GM18505 (cell line): ENCODE measurements around the gene ZNF428.

Experiments used
- ATAC-seq: cut with Tn5 transposase; IDR thresholded peaks from one replicate; pipeline ENCODE4 v1.9.1; 2021; ENCODE audit not compliant: unreplicated experiment
- POLR2A ChIP-seq: IDR thresholded peaks from 4 replicates; pipeline ENCODE4 v1.6.1; 2011; ENCODE audit warnings: borderline replicate concordance; ENCODE audit not compliant: insufficient read depth, insufficient read length; ENCODE audit errors: extremely low read depth

Gene ZNF428

GRCh38 chr19:43582495-43582894 lies 36.9 kb downstream of the ZNF428 start:
- TF ChIP-seq POLR2A, result no peak
- ATAC-seq, result no peak

GRCh38 chr19:43581467-43581866 lies 38.0 kb downstream of the ZNF428 start:
- TF ChIP-seq POLR2A, result no peak
- ATAC-seq, result no peak

- ATAC-seq, result no peak
- TF ChIP-seq POLR2A, result no peak
Observed at GRCh38 chr19:43578787-43579186, 40.6 kb downstream of the ZNF428 start.

DNA sequence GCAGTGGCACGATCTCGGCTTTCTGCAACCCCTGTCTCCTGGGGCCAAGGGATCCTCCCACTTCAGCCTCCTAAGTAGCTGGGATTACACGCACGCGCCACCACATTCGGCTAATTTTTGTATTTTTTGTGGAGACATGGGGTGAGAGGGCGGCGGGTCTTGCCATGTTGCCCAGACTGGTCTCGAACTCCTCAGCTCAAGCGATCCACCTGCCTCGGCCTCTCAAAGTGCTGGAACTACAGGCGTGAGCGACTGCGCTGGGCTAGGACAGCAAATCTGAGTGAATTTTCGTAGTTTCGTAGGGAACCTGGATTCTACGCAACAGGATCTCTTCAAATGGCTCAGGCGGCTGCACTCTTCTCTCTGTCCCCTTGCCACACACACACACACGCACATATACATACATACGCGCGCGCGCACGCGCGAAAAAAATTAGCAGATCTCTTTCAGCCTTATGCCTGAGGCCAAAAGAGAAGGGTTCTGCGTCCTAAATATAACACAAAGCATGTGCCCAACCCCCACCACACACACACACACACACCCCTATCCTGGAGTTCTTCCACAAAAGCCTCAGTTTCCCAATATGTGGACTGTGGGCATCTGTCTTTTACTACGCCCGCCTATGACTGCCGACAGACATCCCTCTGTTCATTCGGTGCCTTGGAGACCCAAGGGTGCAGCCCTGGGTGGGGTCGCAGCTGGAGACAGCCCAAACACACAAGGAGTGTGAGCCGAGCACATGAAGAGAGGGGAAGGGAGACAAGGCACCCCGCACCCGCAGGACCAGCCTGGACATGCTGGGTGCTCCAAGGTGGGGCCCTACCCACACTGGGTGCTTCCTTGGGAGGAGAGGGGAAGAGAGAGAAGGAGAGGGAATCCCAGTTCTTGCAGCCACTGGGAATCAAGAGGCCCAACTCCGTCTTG lies 43.2 kb downstream of the ZNF428 start:
- ATAC-seq, result no peak
- no peak for TF ChIP-seq POLR2A

DNA sequence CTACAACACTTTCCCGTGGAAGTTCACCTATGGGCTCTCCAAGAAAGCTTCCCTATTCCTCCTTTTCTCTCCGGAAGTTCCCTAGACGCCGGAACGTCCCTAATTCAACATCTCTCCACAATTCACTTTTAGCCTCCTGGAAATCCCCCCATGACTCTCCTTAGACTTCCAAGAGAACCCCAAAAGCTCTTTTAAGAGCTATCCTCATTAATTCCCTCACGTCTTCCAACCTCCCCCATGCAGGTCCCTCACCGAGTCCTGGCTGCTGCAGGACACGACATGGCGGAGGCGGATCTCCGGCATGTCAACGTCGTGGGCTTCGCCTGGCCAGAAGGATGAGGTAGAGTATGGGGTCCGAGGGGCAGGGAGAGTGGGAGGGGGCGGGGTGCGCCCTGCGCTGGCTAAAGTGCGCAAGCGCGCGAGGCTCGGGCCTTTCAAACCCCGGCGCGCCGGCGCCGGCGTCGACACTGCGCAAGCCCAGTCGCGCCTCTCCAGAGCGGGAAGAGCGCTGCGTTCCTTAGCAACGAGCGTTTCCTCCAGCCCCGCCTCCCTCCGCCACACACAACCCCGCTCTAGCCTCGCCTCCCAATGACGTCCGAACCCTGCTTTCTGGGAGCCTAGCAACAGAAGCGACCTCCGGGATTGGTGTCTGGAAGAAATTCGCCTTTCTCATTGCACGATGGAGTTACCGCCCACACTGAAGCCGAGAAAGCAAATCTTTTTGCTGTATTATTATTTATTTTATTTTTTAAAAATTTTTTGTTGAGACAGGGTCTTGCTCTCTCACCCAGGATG lies 44.1 kb downstream of the ZNF428 start, which contains the start of the genes PINLYP and XRCC1:
Gene PINLYP, plus strand, starts transcription at position 646 of the 795 bp plus-strand sequence. CDS start 1,391 bp downstream, outside the sequence.
Gene XRCC1, minus strand, starts transcription at position 372 of the 795 bp plus-strand sequence. Its CDS starts 69 bp downstream, at position 303.
- ATAC-seq, result peak; percentile 96
- TF ChIP-seq POLR2A, result peak; percentile 40

- no peak for TF ChIP-seq POLR2A
- no peak for ATAC-seq
Observed at GRCh38 chr19:43574424-43575155, 44.8 kb downstream of the ZNF428 start.

GRCh38 chr19:43572171-43572588 lies 47.2 kb downstream of the ZNF428 start:
- ATAC-seq, result no peak
- TF ChIP-seq POLR2A, result no peak

DNA sequence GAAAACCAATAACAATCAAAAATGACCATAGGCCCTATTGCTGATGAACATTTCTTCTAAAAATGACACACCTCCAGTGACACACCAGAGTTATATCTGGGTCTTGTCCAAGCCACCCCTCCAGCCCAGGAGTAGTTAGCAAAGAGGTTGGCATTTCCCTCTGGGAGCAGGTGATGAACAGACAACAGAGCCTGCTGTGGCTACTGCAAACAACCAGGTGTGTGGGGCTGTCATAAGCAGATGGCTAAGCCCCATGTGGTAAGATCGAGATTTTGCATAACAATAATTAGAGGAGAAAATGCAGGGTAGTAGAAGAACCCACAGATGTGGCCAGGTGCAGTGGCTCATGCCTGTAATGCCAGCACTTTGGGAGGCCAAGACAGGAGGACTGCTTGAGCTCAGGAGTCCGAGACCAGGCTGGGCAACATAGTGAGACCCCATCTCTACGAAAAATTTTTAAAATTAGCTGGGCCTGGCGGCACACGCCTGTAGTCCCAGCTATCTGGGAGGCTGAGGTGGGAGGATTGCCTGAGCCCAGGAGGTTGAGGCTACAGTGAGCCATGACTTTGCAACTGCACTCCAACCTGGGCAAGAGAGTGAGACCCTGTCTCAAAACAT lies 49.1 kb downstream of the ZNF428 start:
- ATAC-seq, result no peak

DNA sequence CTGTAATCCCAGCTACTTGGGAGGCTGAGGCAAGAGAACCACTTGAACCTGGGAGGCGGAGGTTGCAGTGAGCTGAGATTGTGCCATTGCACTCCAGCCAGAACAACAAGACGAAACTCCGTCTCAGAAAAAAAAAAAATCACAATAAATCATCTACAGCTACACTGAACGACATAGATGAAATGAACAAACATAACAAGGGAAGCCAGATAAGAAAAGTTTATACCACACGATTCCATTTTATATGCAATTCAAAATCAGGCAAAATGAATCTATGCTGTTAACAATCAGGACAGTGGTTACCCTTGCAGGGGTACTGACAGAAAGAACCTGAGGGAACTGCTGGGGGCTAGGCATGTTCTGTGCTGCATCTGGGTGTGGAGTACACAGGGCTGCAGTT lies 49.8 kb downstream of the ZNF428 start:
- TF ChIP-seq POLR2A, result no peak
- ATAC-seq, result no peak

More for the DNA sequence above, 49.1 kb downstream of the ZNF428 start:
- no peak for TF ChIP-seq POLR2A

DNA sequence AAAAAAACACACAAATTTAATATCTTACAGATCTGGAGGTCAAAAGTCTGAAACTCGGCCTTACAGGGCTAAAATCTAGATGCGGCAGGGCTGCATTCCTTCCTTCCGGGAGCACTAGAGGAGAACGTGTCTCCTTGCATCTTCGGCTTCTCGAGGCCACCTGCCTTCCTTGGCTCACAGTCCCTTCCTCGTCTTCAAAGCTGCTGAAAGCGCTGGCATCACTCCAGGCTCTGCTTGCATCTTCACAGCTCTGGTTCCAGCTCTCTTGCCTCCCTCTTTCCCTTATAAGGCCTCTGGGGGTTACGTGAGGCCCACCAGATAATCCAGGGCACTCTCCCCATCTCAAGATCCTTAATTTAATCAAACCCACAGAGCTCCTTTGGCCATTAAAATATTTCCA lies 54.6 kb downstream of the ZNF428 start:
- ATAC-seq, result no peak
- no peak for TF ChIP-seq POLR2A

GRCh38 chr19:43563816-43564457 lies 55.5 kb downstream of the ZNF428 start:
- ATAC-seq, result no peak
- no peak for TF ChIP-seq POLR2A

DNA sequence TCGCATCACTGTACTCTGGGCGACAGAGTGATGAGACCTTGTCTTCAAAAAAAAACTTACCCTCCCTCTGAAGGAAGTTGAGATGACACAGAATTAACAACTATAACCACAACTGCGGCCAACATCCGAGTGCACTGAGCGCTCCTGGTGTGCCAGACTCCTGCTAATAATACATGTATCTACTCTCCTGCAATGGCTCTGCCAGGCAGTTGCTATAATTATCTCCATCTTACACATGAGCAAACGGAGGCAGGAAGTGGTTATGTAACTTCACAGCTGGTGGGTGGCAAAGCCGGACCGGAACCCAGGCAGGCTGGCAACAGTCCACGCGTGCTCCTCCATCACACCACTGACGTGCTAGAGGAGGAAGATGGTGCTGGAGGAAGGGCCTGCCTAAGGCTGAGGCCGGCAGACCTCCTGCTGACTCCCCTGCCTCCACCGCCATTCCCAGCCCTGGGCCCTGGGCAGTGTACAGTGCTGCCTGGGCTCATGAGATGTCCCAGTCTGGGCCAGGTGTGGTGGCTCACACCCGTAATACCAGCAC lies 56.7 kb downstream of the ZNF428 start:
- TF ChIP-seq POLR2A, result no peak
- peak; percentile 70 for ATAC-seq

GRCh38 chr19:43562226-43562697 lies 57.2 kb downstream of the ZNF428 start:
- no peak for TF ChIP-seq POLR2A

More at GRCh38 chr19:43562226-43562697, 57.2 kb downstream of the ZNF428 start:
- ATAC-seq, result no peak
